Suprapubic skin (tissue), 4 donors: ENCODE data around the gene MLEC. TPM values are rescaled to one million over a fixed set of nuclear protein-coding genes. Genes with fewer than 3 reads are reported as not detected.
A peak's percentile ranks its signal among the peaks of the same experiment; 100 is the strongest.

Experiments
- DNase-seq, 2 donors: peaks; one replicate each; pipeline ENCODE4 v3.0.0-alpha.2; 2019; ENCODE audit warnings: low spot score in 2 of 2
- H3K27ac ChIP-seq: fragments of 200-600 bp; sonication (generic); one replicate; pipeline ENCODE4 v1.5.1; 2019
- H3K27me3 ChIP-seq: fragments of 200-600 bp; sonication (generic); one replicate; pipeline ENCODE4 v1.5.1; 2019
- H3K36me3 ChIP-seq: fragments of 200-600 bp; sonication (generic); one replicate; pipeline ENCODE4 v1.5.1; 2019
- H3K4me1 ChIP-seq: fragments of 200-600 bp; sonication (generic); one replicate; pipeline ENCODE4 v1.5.1; 2019
- H3K4me3 ChIP-seq: fragments of 200-600 bp; sonication (generic); one replicate; pipeline ENCODE4 v1.5.1; 2019; ENCODE audit warnings: mild to moderate bottlenecking
- H3K9me3 ChIP-seq: fragments of 200-600 bp; sonication (generic); one replicate; pipeline ENCODE4 v1.5.1; 2019
- EP300 ChIP-seq: sonication (generic); formaldehyde crosslinking; IDR thresholded peaks from one replicate; pipeline ENCODE4 v1.6.1; 2017; ENCODE audit warnings: antibody characterized with exemption
- POLR2A ChIP-seq, 2 donors: fragments of 450-650 bp; IDR thresholded peaks; one replicate each; pipeline ENCODE4 v1.6.1; 2017; ENCODE audit warnings: antibody characterized with exemption in 2 of 2, mild to moderate bottlenecking in 2 of 2, moderate library complexity in 2 of 2
- POLR2AphosphoS5 ChIP-seq, 3 donors: sonication (generic); formaldehyde crosslinking; IDR thresholded peaks; one replicate each; pipeline ENCODE4 v1.6.1; 2017; ENCODE audit warnings: antibody characterized with exemption in 3 of 3
- WGBS: methylation state at CpG from one replicate; pipeline ENCODE4 v1.1.5; 2018; 5-methylcytosine and 5-hydroxymethylcytosine counted together
- total RNA-seq, 4 donors: library from RNA; depleted of rRNA; stranded (reverse); fragments of >200 nt; gene quantifications; one replicate each; pipeline ENCODE4 v1.1.0, GENCODE V29; 2016
- TF ChIP-seq, protein P1 (sequence below), 2 donors: fragments of 200-600 bp in 1 of 2; fragments of 450-650 bp in 1 of 2; sonication (generic) in 1 of 2; IDR thresholded peaks; one replicate each; pipeline ENCODE4 v1.5.1; 2016 to 2019; ENCODE audit warnings: antibody characterized with exemption in 2 of 2, mild to moderate bottlenecking in 1 of 2, moderate library complexity in 1 of 2

Gene MLEC
- total RNA-seq, 4 donors from 2014 or later = 34.8 to 72.6 (median 60.4) TPM

DNA sequence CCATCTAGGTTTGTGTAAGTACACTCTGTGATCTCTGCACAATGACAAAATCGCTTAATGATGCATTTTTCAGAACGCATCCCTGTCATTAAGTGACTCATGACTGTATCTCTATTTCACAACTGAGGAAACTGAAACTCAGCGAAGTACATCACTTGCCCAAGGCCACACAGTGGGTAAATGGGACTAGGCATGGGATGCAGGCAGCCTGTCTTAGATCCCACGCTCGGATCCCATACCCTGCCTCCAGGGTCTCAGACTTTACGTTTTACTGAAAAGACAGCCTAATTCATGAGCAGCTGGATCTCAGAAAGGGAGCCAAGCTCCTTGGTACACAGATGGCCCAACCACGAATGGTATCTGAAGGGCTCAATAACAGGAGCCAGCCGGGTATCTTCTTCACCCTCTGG is 2.4 kb upstream of the MLEC start:
- 51% methylated on average over 8 of the region's 8 CpGs for WGBS
- Histone ChIP-seq H3K9me3 (no peaks in the 10 kb centered on the region), H3K36me3 (no peaks in the 10 kb centered on the region), H3K4me3 (no peak overlapping the region), H3K27ac (no peak overlapping the region), H3K4me1 (peaks cover 31% of the 10 kb centered on the region), H3K27me3 (no peaks in the 10 kb centered on the region)
- DNase-seq = no peak
- TF ChIP-seq, protein P1, sequence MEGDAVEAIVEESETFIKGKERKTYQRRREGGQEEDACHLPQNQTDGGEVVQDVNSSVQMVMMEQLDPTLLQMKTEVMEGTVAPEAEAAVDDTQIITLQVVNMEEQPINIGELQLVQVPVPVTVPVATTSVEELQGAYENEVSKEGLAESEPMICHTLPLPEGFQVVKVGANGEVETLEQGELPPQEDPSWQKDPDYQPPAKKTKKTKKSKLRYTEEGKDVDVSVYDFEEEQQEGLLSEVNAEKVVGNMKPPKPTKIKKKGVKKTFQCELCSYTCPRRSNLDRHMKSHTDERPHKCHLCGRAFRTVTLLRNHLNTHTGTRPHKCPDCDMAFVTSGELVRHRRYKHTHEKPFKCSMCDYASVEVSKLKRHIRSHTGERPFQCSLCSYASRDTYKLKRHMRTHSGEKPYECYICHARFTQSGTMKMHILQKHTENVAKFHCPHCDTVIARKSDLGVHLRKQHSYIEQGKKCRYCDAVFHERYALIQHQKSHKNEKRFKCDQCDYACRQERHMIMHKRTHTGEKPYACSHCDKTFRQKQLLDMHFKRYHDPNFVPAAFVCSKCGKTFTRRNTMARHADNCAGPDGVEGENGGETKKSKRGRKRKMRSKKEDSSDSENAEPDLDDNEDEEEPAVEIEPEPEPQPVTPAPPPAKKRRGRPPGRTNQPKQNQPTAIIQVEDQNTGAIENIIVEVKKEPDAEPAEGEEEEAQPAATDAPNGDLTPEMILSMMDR (IDR thresholded peaks at IDR 0.05) = no peak
- TF ChIP-seq POLR2AphosphoS5 (IDR thresholded peaks at IDR 0.05) = peak in 1 of 3 donors; percentile 40
- no peak for TF ChIP-seq POLR2A (IDR thresholded peaks at IDR 0.05)
- no peak for TF ChIP-seq EP300

DNA sequence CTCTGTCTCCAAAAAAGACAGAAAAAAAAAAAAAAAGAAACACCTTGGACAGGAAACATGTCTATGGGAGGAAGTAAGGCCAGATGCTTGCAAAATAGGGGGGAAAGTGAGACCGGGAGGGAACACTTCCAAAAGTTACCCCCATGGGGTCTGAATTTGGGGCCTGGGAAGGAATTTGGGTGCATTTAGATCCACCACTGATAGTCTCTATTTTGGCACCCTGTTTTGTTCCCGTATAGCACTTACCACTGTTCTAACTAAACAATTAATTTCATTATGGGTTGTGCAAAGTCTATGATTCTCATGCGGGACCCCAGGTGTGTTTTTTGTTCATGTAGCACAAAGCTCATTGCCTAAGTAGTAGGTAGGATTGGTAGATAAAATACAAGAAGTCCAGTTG is 1.4 kb upstream of the MLEC start:
- TF ChIP-seq POLR2AphosphoS5 (IDR thresholded peaks at IDR 0.05) (no peak), EP300 (no peak), POLR2A (IDR thresholded peaks at IDR 0.05) (no peak)
- TF ChIP-seq, protein P1 (IDR thresholded peaks at IDR 0.05) = no peak
- DNase-seq = no peak
- no peaks in the 10 kb centered on the region for H3K27me3 ChIP-seq
- no peak overlapping the region for H3K27ac ChIP-seq
- no peaks in the 10 kb centered on the region for H3K9me3 ChIP-seq
- peaks cover 39% of the 10 kb centered on the region for H3K4me1 ChIP-seq
- no peaks in the 10 kb centered on the region for H3K36me3 ChIP-seq
- H3K4me3 ChIP-seq = no peak overlapping the region
- WGBS = 67% methylated on average over 3 of the region's 3 CpGs

DNA sequence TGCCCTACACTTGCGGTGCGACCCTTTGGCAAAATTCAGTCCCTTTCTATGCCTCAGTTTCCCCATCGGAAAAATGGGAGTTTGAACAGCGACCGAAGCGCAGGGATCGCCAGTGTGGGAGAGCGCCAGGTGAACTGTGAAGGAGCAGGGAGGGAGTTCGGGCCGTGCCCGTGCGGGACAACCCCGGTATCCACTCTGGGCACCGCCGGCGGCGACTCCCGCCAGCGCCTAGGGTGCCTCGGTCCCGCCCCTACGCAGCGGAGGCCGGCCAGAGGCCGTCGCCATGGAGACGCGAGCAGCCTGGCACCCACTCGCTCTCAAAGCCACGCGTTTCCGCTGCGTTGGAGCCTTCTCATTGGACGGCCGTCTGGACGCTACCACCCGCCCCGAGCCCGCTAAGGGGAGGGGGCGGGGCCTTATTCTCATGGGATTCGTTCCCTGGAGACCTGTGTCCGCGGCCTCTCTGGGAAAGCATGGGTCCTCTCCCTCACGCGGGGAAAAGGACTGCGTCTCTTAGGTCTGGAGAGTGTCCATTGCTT is 729 bp upstream of the MLEC start:
- Histone ChIP-seq H3K27ac (peak overlapping the region; percentile 85), H3K4me3 (peak overlapping the region; percentile 67), H3K4me1 (peaks cover 46% of the 10 kb centered on the region), H3K36me3 (no peaks in the 10 kb centered on the region), H3K27me3 (no peaks in the 10 kb centered on the region), H3K9me3 (no peaks in the 10 kb centered on the region)
- peak; percentile 98 for DNase-seq
- 0% methylated on average over 19 of the region's 46 CpGs for WGBS
- TF ChIP-seq, protein P1 (IDR thresholded peaks at IDR 0.05) = no peak
- TF ChIP-seq POLR2AphosphoS5 (IDR thresholded peaks at IDR 0.05) (no peak), POLR2A (IDR thresholded peaks at IDR 0.05) (no peak), EP300 (no peak)

DNA sequence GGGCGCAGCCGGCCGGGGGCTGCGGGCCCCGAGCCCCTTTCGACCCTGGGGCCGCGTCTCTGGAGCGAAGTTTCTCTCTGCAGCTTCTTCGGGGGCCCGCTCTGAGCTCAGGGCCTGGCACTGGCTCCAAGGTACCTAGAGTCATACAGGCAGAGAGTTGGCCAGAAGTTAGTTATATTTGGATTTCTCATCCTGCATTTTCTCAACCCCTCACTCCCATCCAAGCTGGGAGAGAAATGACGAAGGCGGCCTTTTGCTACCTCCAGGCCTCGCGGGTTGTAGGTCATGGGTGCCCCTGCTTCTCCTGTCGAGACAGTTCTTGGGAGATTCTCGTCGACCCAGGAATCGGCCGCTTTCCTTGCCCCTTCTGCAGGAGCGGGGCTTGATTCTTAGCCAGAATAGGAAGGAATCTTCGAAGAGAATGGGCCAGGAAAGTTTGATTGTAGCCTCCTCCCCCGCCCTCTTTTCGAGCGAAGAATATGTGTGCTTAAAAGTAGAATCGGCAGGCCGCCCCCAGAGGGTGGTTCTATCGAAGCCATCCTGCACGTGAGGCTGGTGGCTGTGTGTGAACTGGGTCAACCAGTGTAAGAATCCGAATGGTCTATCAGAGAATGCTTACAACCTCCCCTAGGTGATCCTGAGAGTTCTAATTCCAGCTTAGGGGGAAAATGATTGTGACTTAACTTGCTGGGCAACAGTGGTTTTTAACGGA is 785 bp downstream of the MLEC start:
- Histone ChIP-seq H3K9me3 (no peaks in the 10 kb centered on the region), H3K36me3 (no peaks in the 10 kb centered on the region), H3K27me3 (no peaks in the 10 kb centered on the region), H3K27ac (peak overlapping the region; percentile 85), H3K4me1 (peaks cover 53% of the 10 kb centered on the region), H3K4me3 (peak overlapping the region; percentile 67)
- WGBS = 0% methylated on average over 14 of the region's 31 CpGs
- DNase-seq = peak in 1 of 2 donors; percentile 68
- TF ChIP-seq EP300 (no peak), POLR2AphosphoS5 (IDR thresholded peaks at IDR 0.05) (no peak), POLR2A (IDR thresholded peaks at IDR 0.05) (no peak)
- TF ChIP-seq, protein P1 (IDR thresholded peaks at IDR 0.05) = no peak

DNA sequence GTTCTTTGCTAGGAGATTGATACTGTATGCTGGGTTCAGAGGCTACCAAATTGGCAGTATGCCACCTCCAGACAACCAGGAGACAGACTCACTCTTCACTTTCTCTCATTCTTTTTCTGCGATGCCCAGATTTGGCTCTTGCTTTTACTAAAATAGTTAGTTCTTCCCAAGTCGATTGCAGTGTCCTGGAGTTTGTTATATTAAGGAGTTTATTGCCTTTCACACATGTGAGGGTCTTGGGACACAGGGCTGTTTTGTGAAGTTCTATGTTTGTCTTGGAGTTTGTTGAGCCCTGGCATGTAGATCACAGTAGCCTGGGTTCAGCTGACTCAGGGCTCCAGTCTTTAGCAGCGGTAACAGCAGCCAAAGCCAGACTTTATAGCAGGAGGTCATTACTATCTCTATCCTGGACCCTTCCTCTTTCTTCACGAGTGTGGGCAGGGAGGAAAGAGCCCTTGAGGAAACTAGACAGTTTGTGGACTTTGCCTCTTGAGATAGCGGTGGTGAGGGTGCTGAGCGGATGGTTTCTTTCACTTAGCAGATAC is 1.6 kb downstream of the MLEC start:
- H3K27me3 ChIP-seq = no peaks in the 10 kb centered on the region
- DNase-seq = no peak
- peaks cover 56% of the 10 kb centered on the region for H3K4me1 ChIP-seq
- TF ChIP-seq POLR2AphosphoS5 (IDR thresholded peaks at IDR 0.05) (no peak), POLR2A (IDR thresholded peaks at IDR 0.05) (no peak), EP300 (no peak)
- TF ChIP-seq, protein P1 (IDR thresholded peaks at IDR 0.05) = no peak
- no peaks in the 10 kb centered on the region for H3K9me3 ChIP-seq
- H3K36me3 ChIP-seq = no peaks in the 10 kb centered on the region
- H3K27ac ChIP-seq = no peak overlapping the region
- peak overlapping the region; percentile 67 for H3K4me3 ChIP-seq
- WGBS = 30% methylated on average over 6 of the region's 6 CpGs
